Measurements from ENCODE around the gene KCNJ5.
A peak's percentile ranks its signal among the peaks of the same experiment; 100 is the strongest.

The KCNJ5 gene

GRCh38 chr11:128942817-128943427, 51.8 kb downstream of the KCNJ5 start, which contains the start of gene TP53AIP1:
Gene TP53AIP1 (minus strand): TSS chr11:128942871. CDS start chr11:128937818, 5,053 bp downstream.
- no peak for TF ChIP-seq POLR2A (IDR thresholded peaks at IDR 0.05; ENCODE audit: low read length)
- TF ChIP-seq GATA1 (IDR thresholded peaks at IDR 0.05; ENCODE audit: low read depth, low read length) = no peak
- DNase-seq = no peak

- TF ChIP-seq GATA1 (IDR thresholded peaks at IDR 0.05; ENCODE audit: low read depth, low read length) (no peak), POLR2A (IDR thresholded peaks at IDR 0.05; ENCODE audit: low read length) (no peak)
Measured at GRCh38 chr11:128943428-128943976, 52.3 kb downstream of the KCNJ5 start.

GRCh38 chr11:128946648-128947047, 55.5 kb downstream of the KCNJ5 start:
- TF ChIP-seq POLR2A (IDR thresholded peaks at IDR 0.05; ENCODE audit: low read length) = no peak
- no peak for TF ChIP-seq GATA1 (IDR thresholded peaks at IDR 0.05; ENCODE audit: low read depth, low read length)
- no peak for DNase-seq

More at GRCh38 chr11:128943428-128943976, 52.3 kb downstream of the KCNJ5 start:
- DNase-seq = no peak

GRCh38 chr11:128947773-128948172, 56.6 kb downstream of the KCNJ5 start:
- TF ChIP-seq GATA1 (IDR thresholded peaks at IDR 0.05; ENCODE audit: low read depth, low read length) (no peak), POLR2A (IDR thresholded peaks at IDR 0.05; ENCODE audit: low read length) (no peak)
- DNase-seq = no peak

GRCh38 chr11:128948583-128948982, 57.4 kb downstream of the KCNJ5 start:
- DNase-seq = no peak
- TF ChIP-seq GATA1 (IDR thresholded peaks at IDR 0.05; ENCODE audit: low read depth, low read length) (no peak), POLR2A (IDR thresholded peaks at IDR 0.05; ENCODE audit: low read length) (no peak)

GRCh38 chr11:128949791-128950454, 58.8 kb downstream of the KCNJ5 start:
- DNase-seq = no peak
- no peak for TF ChIP-seq POLR2A (IDR thresholded peaks at IDR 0.05; ENCODE audit: low read length)
- no peak for TF ChIP-seq GATA1 (IDR thresholded peaks at IDR 0.05; ENCODE audit: low read depth, low read length)

- no peak for DNase-seq
- no peak for TF ChIP-seq POLR2A (IDR thresholded peaks at IDR 0.05; ENCODE audit: low read length)
Measured at GRCh38 chr11:128953151-128953550, 62.0 kb downstream of the KCNJ5 start.

- no peak for DNase-seq
- TF ChIP-seq GATA1 (IDR thresholded peaks at IDR 0.05; ENCODE audit: low read depth, low read length) (no peak), POLR2A (IDR thresholded peaks at IDR 0.05; ENCODE audit: low read length) (no peak)
Measured at GRCh38 chr11:128955636-128956035, 64.5 kb downstream of the KCNJ5 start.

- peak; percentile 11 to 46 for DNase-seq
Measured at GRCh38 chr11:128956401-128957201, 65.4 kb downstream of the KCNJ5 start.

GRCh38 chr11:128957202-128957482, 66.0 kb downstream of the KCNJ5 start:
- TF ChIP-seq GATA1 (IDR thresholded peaks at IDR 0.05; ENCODE audit: low read depth, low read length) (no peak), POLR2A (IDR thresholded peaks at IDR 0.05; ENCODE audit: low read length) (no peak)
- DNase-seq = no peak

More at GRCh38 chr11:128956401-128957201, 65.4 kb downstream of the KCNJ5 start:
- no peak for TF ChIP-seq POLR2A (IDR thresholded peaks at IDR 0.05; ENCODE audit: low read length)
- TF ChIP-seq GATA1 (IDR thresholded peaks at IDR 0.05; ENCODE audit: low read depth, low read length) = no peak

- TF ChIP-seq POLR2A (IDR thresholded peaks at IDR 0.05; ENCODE audit: low read length) = no peak
- TF ChIP-seq GATA1 (IDR thresholded peaks at IDR 0.05; ENCODE audit: low read depth, low read length) = no peak
- DNase-seq = no peak
Measured at GRCh38 chr11:128961645-128962044, 70.5 kb downstream of the KCNJ5 start.

GRCh38 chr11:128962896-128963295, 71.7 kb downstream of the KCNJ5 start:
- TF ChIP-seq GATA1 (IDR thresholded peaks at IDR 0.05; ENCODE audit: low read depth, low read length) (no peak), POLR2A (IDR thresholded peaks at IDR 0.05; ENCODE audit: low read length) (no peak)
- DNase-seq = no peak

- TF ChIP-seq POLR2A (IDR thresholded peaks at IDR 0.05; ENCODE audit: low read length) (no peak), GATA1 (IDR thresholded peaks at IDR 0.05; ENCODE audit: low read depth, low read length) (no peak)
- DNase-seq = no peak
Measured at GRCh38 chr11:128963744-128964325, 72.7 kb downstream of the KCNJ5 start.

GRCh38 chr11:128964463-128964930, 73.3 kb downstream of the KCNJ5 start:
- DNase-seq = no peak
- TF ChIP-seq POLR2A (IDR thresholded peaks at IDR 0.05; ENCODE audit: low read length) (no peak), GATA1 (IDR thresholded peaks at IDR 0.05; ENCODE audit: low read depth, low read length) (no peak)
